SH-SY5Y (cell line): ENCODE measurements around the gene KCNAB1.

Source experiments
- GATA2 ChIP-seq: IDR thresholded peaks from 2 replicates; pipeline ENCODE4 v1.6.1; 2011; ENCODE audit warnings: mild to moderate bottlenecking, low read depth, low read length
- GATA3 ChIP-seq: IDR thresholded peaks from 2 replicates; pipeline ENCODE4 v1.6.1; 2011; ENCODE audit warnings: low read depth, mild to moderate bottlenecking, low read length, moderate library complexity

DNA sequence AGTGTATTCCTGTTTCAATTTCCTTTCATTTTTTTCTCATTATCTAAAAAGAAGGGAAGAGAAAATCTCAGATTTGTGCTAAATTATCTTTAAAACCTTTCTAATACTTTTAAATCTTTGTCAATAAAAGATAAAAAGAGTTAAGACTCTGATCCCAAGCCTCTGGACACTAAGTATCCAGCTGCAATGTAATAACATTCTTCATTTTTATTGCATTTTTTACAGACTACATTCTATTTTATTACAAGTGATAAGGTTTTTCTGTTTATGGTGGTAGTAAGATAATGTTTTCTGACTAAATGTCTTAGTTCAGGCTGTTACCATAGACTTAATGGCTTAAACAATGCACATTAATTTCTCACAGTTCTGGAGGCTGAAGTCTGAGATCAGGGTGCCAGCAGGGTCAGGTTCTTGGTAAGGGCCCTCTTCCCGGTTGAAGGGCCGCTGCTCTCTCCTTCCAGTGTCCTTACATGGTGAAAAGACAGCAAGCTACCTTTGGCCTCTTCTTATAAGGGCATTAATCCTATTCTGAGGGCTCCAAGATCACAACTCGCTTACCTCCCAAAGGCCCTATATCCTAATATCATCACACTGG lies 19.7 kb downstream of the KCNAB1 start:
- no peak for TF ChIP-seq GATA2
- no peak for TF ChIP-seq GATA3
